IMR-90 (cell line): ENCODE data around the gene MRPL52. TPM values are rescaled to one million over a fixed set of nuclear protein-coding genes. Genes with fewer than 3 reads are reported as not detected.
"Not testable (repeated sequence)": the region's sequence is repeated elsewhere in the genome, so short reads cannot be mapped to it uniquely, and the experiment has no call there.

Experiments
- ATAC-seq: fragments of 200-7000 bp; cut with Tn5 transposase; 2 replicates; pipeline ENCODE4 v1.9.1; 2020; ENCODE audit warnings: low read depth, mild to moderate bottlenecking, moderate library complexity
- BruUV-seq: library from RNA; stranded (reverse); fragments of 400-500 nt; replicated peaks from 2 replicates; lab custom pipeline; 2021; lab: Mats Ljungman, UMichigan
- CTCF ChIA-PET: fragments of 300-600 bp; formaldehyde crosslinking; extraction: SDS; loops from one replicate; lab custom pipeline; 2021; ENCODE audit warnings: antibody characterized with exemption; lab: Yijun Ruan, JAX
- POLR2A ChIA-PET: fragments of 300-600 bp; sonication (Branson Sonifier 250); formaldehyde crosslinking; loops from one replicate; lab custom pipeline; 2022; ENCODE audit warnings: antibody characterized with exemption; ENCODE audit not compliant: unreplicated experiment; lab: Charles Lee
- DNase-seq: peaks from one replicate; pipeline ENCODE4 v3.0.0; 2013
- H2AFZ ChIP-seq: replicated peaks from 2 replicates; pipeline ENCODE3; 2013; ENCODE audit warnings: low read length, mild to moderate bottlenecking; ENCODE audit not compliant: poor library complexity
- H2AK5ac ChIP-seq: 2 replicates; pipeline ENCODE4 v1.6.1; 2013; ENCODE audit warnings: low read depth, low read length, inconsistent platforms
- H2AK9ac ChIP-seq: replicated peaks from 2 replicates; pipeline ENCODE3; 2013; ENCODE audit warnings: mild to moderate bottlenecking, low read depth, low read length, moderate library complexity; ENCODE audit not compliant: poor library complexity
- H2BK120ac ChIP-seq: 2 replicates; pipeline ENCODE4 v1.6.1; 2013; ENCODE audit warnings: low read depth, low read length, inconsistent platforms
- H2BK15ac ChIP-seq: 3 replicates; pipeline ENCODE4 v1.6.1; 2013; ENCODE audit warnings: low read depth, low read length, inconsistent platforms
- H2BK20ac ChIP-seq: 2 replicates; pipeline ENCODE4 v1.6.1; 2013; ENCODE audit warnings: low read depth, mild to moderate bottlenecking, inconsistent platforms, low read length, moderate library complexity
- H2BK5ac ChIP-seq: 2 replicates; pipeline ENCODE4 v1.6.1; 2013; ENCODE audit warnings: mild to moderate bottlenecking, low read depth, low read length, inconsistent platforms; ENCODE audit not compliant: poor library complexity, severe bottlenecking
- H3K14ac ChIP-seq: replicated peaks from 2 replicates; pipeline ENCODE4 v1.6.1; 2013; ENCODE audit warnings: low read depth, low read length, inconsistent platforms
- H3K18ac ChIP-seq: 2 replicates; pipeline ENCODE4 v1.6.1; 2013; ENCODE audit warnings: low read depth, low read length, control low read depth
- H3K23ac ChIP-seq: 2 replicates; pipeline ENCODE4 v1.6.1; 2013; ENCODE audit warnings: low read depth, low read length, inconsistent platforms
- H3K27ac ChIP-seq: 2 replicates; pipeline ENCODE4 v1.5.1; 2013; ENCODE audit warnings: mild to moderate bottlenecking, control low read depth, low read length; ENCODE audit not compliant: insufficient read depth
- H3K27me3 ChIP-seq: 2 replicates; pipeline ENCODE4 v1.6.1; 2013; ENCODE audit warnings: low read length; ENCODE audit not compliant: control insufficient read depth, insufficient read depth
- H3K36me3 ChIP-seq: 2 replicates; pipeline ENCODE4 v1.6.1; 2013; ENCODE audit warnings: low read length, mixed read lengths; ENCODE audit not compliant: control insufficient read depth, insufficient read depth
- H3K4ac ChIP-seq: 2 replicates; pipeline ENCODE4 v1.6.1; 2013; ENCODE audit warnings: low read depth, low read length, inconsistent platforms
- H3K4me1 ChIP-seq: 2 replicates; pipeline ENCODE4 v1.6.1; 2013; ENCODE audit warnings: low read length, mixed read lengths; ENCODE audit not compliant: control insufficient read depth, insufficient read depth
- H3K4me2 ChIP-seq: 2 replicates; pipeline ENCODE4 v1.6.1; 2013; ENCODE audit warnings: low read depth, mild to moderate bottlenecking, control low read depth, low read length, moderate library complexity
- H3K4me3 ChIP-seq: 2 replicates; pipeline ENCODE4 v1.5.1; 2013; ENCODE audit warnings: low read depth, mild to moderate bottlenecking, control low read depth, low read length, moderate library complexity; ENCODE audit not compliant: insufficient read depth
- H3K56ac ChIP-seq: 2 replicates; pipeline ENCODE4 v1.6.1; 2013; ENCODE audit warnings: low read length, inconsistent platforms; ENCODE audit not compliant: insufficient read depth; ENCODE audit errors: extremely low read depth
- H3K79me1 ChIP-seq, 2 experiments: 2 replicates each; pipeline ENCODE4 v1.6.1; 2013; ENCODE audit warnings: low read length in 2 of 2, inconsistent platforms in 1 of 2, low read depth in 1 of 2
- H3K9ac ChIP-seq: 2 replicates; pipeline ENCODE4 v1.6.1; 2013; ENCODE audit warnings: low read depth, low read length, control low read depth
- H3K9me1 ChIP-seq: 2 replicates; pipeline ENCODE4 v1.6.1; 2013; ENCODE audit warnings: low read length, inconsistent platforms; ENCODE audit not compliant: insufficient read depth
- H3K9me3 ChIP-seq: 2 replicates; pipeline ENCODE4 v1.6.1; 2013; ENCODE audit warnings: low read length; ENCODE audit not compliant: control insufficient read depth, insufficient read depth
- H4K20me1 ChIP-seq: 2 replicates; pipeline ENCODE4 v1.6.1; 2013; ENCODE audit warnings: low read length, inconsistent platforms; ENCODE audit not compliant: insufficient read depth
- H4K5ac ChIP-seq: 2 replicates; pipeline ENCODE4 v1.6.1; 2013; ENCODE audit warnings: mild to moderate bottlenecking, low read depth, low read length, control low read depth
- H4K8ac ChIP-seq, 2 experiments: 2 replicates each; pipeline ENCODE4 v1.6.1; 2013; ENCODE audit warnings: low read depth in 2 of 2, low read length in 2 of 2, control low read depth in 1 of 2, inconsistent platforms in 1 of 2
- H4K91ac ChIP-seq: 2 replicates; pipeline ENCODE4 v1.6.1; 2013; ENCODE audit warnings: low read depth, low read length, inconsistent platforms; ENCODE audit not compliant: insufficient read depth
- BHLHE40 ChIP-seq: fragments of 150-350 bp; IDR thresholded peaks from 2 replicates; pipeline ENCODE4 v1.6.1; 2016; ENCODE audit warnings: mild to moderate bottlenecking, low read depth, low read length
- CHD1 ChIP-seq: IDR thresholded peaks from 2 replicates; pipeline ENCODE4 v1.6.1; 2012; ENCODE audit warnings: low read depth, low read length, improper control_type of control experiment
- MAZ ChIP-seq: IDR thresholded peaks from 2 replicates; pipeline ENCODE4 v1.6.1; 2012; ENCODE audit warnings: low read depth, mild to moderate bottlenecking, low read length, improper control_type of control experiment, moderate library complexity, borderline replicate concordance
- POLR2A ChIP-seq: IDR thresholded peaks from 2 replicates; pipeline ENCODE4 v1.6.1; 2012; ENCODE audit warnings: mild to moderate bottlenecking, low read depth, low read length
- WGBS, 2 experiments: methylation state at CpG; one replicate each; pipeline versions ENCODE4 v1.1.5 to v1.1.7; 2013; ENCODE audit warnings: missing lambda C conversion rate in 2 of 2; ENCODE audit not compliant: insufficient read length in 1 of 2; ENCODE audit errors: extremely low coverage in 2 of 2; 5-methylcytosine and 5-hydroxymethylcytosine counted together
- dilution Hi-C: fragments of 300-500 bp; cut with HindIII; formaldehyde crosslinking; loops from one replicate; pipeline ENCODE4 v1.14.3; 2018; ENCODE audit warnings: low sequenced_read_pairs; ENCODE audit not compliant: unreplicated experiment
- in situ Hi-C: fragments of 300-500 bp; cut with MboI; formaldehyde crosslinking; loops from 3 replicates; pipeline ENCODE4 v1.14.3; 2019; ENCODE audit warnings: low sequenced_read_pairs, inconsistent platforms, mixed read lengths
- intact Hi-C: fragments of 100-400 bp; cut with micrococcal nuclease; formaldehyde crosslinking; loops from 2 replicates; pipeline ENCODE4 v1.10.0; 2022
- polyA plus RNA-seq, 3 experiments: library from polyadenylated mRNA; depleted of rRNA; stranded (reverse); fragments of >200 nt; gene quantifications; 2 replicates each; pipeline ENCODE4 v1.2.3, GENCODE V29; 2012; ENCODE audit warnings: low replicate concordance in 1 of 3
- total RNA-seq: library from RNA; depleted of rRNA; stranded (reverse); fragments of >200 nt; gene quantifications from 2 replicates; pipeline ENCODE4 v1.2.3, GENCODE V29; 2012

Gene MRPL52
- total and polyA plus RNA-seq, 2 of the 4 experiments (the other 2 are of a cell fraction), result 33.1 to 51.4 TPM

GRCh38 chr14:22850944-22851764, 21.5 kb downstream of the MRPL52 start (continued):
- TF ChIP-seq MAZ (peak; percentile 36; the same call in 1 of the 2 replicates), CHD1 (no peak), BHLHE40 (peak; percentile 5; the same call in 1 of the 2 replicates), POLR2A (peak; percentile 77)

GRCh38 chr14:22852178-22852577, 22.5 kb downstream of the MRPL52 start:
- H3K9ac ChIP-seq, H3K4me3 ChIP-seq, H3K56ac ChIP-seq, H4K5ac ChIP-seq, H4K20me1 ChIP-seq, BruUV-seq, H3K18ac ChIP-seq, H3K4me2 ChIP-seq, H3K27me3 ChIP-seq, DNase-seq, H3K27ac ChIP-seq, H3K36me3 ChIP-seq, H3K9me3 ChIP-seq, H2AFZ ChIP-seq, dilution Hi-C loops, ATAC-seq: not testable (repeated sequence)
- H3K4me1 ChIP-seq, result peaks cover 37% of the 10 kb centered on the region
- intact Hi-C loops (loop anchor here (5.0 kb wide), 1 partner anchor 465 kb away; no protein-coding TSS in a partner anchor), in situ Hi-C loops (loop anchor here (25.0 kb wide), 1 partner anchor 465 kb away; no protein-coding TSS in a partner anchor)
- H3K23ac ChIP-seq, result peak overlapping the region; percentile 82; the same call in 1 of the 2 replicates
- H2BK15ac ChIP-seq, result peak overlapping the region; percentile 73; the same call in 1 of the 3 replicates
- peaks cover 0 to 31% of the 10 kb centered on the region in 2 experiments; a peak in 2 of 4 replicates for H3K79me1 ChIP-seq
- H2BK5ac ChIP-seq, result peak overlapping the region; percentile 98
- peak overlapping the region; percentile 89; the same call in 1 of the 2 replicates for H2BK20ac ChIP-seq
- H2BK120ac ChIP-seq, result peak overlapping the region; percentile 98; the same call in 1 of the 2 replicates
- peaks cover 27% of the 10 kb centered on the region for H3K9me1 ChIP-seq
- no CpG with 5 or more reads among the region's 12 CpGs for WGBS, 2 experiments
- ChIA-PET CTCF (interaction anchor here (1.0 to 6.8 kb wide), 14 partner anchors 10 to 282 kb away, joined by 3 to 60 read pairs (median 5); partner anchors contain the start of genes LRP10 and MRPL52), POLR2A (interaction anchor here (2.4 kb wide), 1 partner anchor 14 kb away, joined by 25 read pairs; the partner anchor contains the start of gene MMP14)
- peak overlapping the region; percentile 53 for H2AK9ac ChIP-seq
- H4K8ac ChIP-seq, result peak overlapping the region in 1 of 2 experiments; percentile 97; a peak in 3 of 4 replicates
- 0 out of 2 replicates have a peak overlapping the region, but pooled peaks have one; percentile 98 for H3K14ac ChIP-seq
- H4K91ac ChIP-seq, result peak overlapping the region; percentile 99; the same call in 1 of the 2 replicates
- H3K4ac ChIP-seq, result peak overlapping the region; percentile 99; the same call in 1 of the 2 replicates
- peak overlapping the region; percentile 72 for H2AK5ac ChIP-seq
